ENCODE measurements around the gene C10orf62.
A peak's percentile ranks its signal among the peaks of the same experiment; 100 is the strongest.
"Not testable (repeated sequence)": the region's sequence is repeated elsewhere in the genome, so short reads cannot be mapped to it uniquely, and the experiment has no call there.

Gene C10orf62, protein sequence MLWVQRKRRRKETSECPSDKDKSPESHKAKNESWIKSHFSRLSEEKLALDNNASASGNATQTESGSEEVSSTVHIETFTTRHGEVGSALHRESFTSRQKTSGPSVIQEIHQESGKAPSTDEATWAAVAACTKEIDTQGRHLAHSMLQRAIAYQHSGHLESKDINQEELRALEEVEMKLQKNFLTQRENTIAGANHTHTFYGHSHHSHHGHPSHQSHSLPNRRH

DNA sequence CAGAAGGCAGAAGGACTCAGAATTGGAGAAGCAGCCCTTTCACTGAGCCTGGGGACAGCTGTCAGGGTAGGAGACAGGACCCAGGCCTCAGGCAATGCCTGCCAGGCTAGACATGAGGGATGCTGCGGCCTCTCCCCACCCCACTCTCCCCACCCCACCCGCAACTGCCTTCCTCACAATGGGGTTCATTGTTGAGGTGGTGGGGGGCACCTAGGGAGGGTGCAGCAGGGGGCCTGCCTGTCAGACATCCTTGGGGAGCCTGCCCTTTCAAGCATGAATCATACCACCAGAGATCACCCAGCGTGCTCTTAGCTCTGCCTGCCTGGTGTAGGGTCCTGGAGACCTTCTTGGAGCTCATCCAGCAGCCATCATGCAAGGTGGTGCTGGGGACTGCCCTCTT, at the start of gene C10orf62:
C10orf62 (plus strand) TSS at position 243 of the 400 bp plus-strand sequence. CDS start 177 bp downstream, outside the sequence.
- no peak for DNase-seq

DNA sequence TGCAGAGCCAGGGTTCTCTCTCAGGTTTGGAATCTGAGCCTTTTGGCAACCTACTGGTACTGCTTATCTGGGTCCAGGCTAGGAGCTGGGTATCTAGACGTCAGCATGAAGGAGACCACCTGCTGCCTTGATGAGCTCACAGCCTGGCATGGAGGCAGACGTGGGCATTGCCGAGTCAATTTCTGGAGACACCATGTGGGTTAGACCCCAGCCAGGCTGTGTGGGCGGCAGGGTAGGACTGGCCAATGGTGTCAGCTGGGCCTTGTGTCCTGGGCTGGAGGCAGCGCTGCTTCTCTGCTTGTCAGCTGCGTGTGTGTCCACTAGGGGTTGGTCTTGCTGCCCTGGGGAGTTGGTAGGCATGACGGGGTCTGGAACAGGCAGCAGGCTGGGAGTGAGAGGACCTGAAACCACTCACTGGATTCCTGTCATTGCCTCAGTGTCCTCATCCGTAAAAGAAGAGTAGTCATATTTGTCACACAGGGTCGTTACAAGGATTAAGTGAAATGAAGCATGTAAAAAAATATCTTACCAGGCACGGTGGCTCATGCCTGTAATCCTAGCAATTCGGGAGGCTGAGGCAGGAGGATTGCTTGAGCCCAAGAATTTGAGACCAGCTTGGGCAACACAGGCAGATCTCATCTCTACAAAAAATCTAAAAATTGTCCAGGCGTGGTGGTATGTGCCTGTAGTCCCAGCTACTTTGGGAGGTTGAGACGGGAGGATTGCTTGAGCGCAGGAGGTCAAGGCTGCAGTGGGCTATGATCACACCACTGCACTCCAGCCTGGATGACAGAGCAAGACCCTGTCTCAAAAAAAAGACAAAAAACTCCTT, 48.6 kb upstream of the C10orf62 start:
- DNase-seq: no peak

DNA sequence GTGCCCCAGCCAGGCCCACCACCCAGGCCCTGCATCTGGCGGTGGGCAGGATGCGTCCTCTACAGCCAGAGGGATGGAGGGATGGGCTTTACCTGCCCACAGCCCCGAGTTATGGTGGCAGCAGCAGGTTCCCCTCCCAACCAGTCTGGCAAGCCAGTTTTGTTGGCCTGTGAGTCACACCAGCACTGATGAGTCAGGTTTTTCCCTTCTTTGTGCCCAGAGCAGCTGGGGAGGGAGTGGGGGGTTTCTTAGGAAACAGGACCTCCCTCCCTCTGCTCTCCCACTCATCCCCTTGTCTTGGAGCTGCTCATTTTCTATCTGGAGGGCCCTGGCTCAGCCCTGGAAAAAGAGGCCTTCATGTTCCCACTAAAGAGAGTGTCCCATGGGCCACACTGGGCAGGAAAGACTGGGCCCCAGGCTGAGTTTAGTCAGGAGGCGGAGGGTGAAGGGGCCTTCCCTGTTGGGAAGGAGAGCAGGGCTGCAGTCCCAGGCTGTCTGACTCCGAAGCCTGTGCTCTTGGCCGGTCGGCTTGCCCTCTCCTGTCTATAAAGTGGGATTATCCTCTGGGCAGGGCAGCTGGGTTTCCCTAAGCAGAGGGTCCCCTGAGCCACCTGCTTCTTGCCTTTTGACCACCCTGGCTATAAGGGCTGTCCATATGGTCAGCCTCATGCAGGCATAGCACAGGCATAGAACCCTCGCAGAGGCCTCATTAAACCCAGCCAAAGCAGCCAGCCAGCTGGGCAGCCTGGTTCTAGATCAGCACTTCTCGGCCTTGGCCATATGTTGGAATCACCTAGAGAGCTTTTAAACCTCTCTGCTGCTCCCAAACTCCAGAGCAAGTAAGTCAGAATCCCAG, 47.1 kb upstream of the C10orf62 start:
- DNase-seq: no peak

DNA sequence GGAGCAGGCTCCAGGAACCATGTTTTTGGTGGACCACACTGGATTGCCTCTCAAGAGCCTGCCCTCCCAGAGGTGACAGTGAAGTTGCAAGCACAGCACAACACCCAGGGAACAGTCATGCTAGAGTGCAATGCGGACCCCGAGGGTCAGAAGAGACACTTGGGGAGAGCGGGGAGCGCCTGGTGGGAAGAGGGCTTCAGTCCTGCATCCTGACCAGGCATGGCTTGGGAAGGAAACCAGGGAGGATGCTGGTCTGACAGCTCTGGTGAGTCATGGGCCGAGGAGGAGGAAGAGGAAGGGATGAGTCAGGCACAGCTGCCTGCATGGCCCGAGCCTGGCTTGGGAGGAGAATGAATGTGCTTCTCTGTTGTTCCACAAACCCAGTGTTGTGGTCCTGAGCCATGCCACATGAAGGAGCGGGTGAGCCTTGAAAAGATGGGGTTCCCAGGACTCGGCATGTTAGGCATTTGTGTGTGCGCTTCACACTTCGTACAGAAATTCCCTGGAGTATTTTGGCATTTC, 46.4 kb upstream of the C10orf62 start:
- DNase-seq: peak; percentile 2

DNA sequence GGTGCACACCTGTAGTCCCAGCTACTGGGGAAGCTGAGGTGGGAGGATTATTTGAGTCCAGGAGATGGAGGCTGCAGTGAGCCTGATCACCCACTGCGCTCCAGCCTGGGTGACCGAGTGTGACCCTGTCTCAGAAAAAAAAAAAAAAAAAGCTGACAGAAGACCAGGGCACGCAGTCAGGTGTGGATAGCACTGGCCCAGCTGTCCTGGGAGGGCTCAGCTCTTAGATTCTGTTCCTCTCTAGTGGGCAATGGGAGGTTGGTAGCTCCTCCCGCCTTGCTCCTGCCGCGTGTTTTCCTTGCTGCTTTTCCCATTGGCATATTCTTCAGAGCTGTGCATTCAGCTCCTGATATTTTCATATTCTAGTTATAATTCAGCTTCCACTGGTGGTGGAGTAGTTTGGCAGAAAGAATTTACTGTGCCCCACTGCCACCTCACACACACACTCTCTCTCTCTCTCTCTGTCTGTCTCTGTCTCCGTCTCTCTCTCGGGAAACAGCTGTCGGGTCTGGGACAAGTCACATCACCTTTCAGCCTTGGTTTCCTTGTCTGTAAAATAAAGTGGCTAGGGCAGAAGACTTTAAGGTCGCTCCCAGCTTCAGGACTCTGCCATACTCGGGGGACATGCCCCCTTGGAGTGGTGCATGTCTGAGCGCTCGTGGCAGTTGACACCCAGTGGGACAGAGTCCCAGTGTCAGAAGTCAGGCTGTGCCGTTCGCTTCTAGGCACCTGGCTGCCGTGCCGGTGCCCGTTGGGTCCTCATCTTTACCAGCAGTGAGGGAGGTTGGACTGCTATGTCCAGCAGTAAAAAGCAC, 42.9 kb upstream of the C10orf62 start:
- no peak for DNase-seq

DNA sequence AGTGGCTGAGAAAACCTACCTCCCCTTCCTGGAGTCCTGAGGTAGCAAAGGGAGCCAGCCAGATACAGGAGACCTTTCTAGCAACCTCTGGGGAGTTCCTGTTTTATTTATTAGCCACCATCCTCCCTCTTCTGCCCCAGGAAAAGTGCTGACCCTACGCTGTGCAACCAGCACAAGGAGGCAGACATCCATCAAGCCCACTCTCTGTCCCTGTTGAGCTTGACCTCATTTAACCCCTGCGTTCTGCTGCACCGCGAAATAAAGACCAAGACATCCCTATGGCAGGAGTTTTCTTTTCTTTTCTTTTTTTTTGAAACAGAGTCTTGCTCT, 42.3 kb upstream of the C10orf62 start:
- no peak for DNase-seq

DNA sequence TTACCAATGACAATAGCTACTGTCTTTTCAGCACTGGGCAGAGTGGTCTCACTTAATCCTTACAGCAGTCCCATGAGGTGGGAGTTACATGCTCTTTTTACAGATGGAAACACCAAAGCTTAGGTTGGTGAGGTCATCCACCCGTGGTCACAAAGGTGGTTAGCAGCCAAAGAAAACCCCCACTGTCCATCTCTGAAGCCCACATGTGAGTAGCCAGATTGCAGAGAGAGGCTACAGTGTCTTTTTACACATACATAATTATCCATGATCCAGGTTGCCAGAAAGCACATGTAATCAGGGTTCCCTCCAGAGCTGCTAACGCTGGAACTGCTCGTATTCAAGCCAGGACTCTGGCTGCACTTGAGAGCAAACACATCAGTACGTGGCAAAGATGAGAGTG, 41.6 kb upstream of the C10orf62 start:
- no peak for DNase-seq

DNA sequence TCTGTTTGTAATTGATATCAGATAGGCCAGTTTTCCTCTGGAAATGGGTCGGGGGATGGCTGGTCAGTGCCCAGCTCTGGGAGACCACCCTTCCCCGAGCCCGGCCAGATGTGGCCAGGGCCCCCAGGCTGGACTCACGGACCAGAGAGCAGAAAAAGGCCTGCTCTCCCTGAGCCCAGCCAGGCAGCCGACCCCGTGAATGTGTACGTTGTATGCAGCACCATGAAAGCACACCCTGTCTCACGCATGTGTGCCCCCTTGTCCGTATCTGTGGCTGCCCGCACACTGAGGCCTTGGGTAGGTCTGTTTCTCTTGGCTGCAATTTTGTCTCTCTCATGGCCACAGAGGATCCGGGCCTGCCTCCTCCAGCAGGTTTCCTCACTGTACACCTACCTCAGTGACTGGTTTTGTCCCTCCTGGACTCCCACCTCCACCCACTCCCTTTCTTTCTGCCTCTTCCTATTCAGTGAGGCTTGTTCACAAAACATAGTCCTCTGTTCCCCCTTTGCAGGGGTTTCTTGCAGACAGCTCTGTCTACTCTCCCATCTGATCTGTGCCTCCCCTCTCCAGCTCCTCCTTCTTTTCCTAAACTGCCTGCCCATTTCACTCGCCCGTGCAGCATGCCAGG, 40.6 kb upstream of the C10orf62 start:
- no peak for DNase-seq

DNA sequence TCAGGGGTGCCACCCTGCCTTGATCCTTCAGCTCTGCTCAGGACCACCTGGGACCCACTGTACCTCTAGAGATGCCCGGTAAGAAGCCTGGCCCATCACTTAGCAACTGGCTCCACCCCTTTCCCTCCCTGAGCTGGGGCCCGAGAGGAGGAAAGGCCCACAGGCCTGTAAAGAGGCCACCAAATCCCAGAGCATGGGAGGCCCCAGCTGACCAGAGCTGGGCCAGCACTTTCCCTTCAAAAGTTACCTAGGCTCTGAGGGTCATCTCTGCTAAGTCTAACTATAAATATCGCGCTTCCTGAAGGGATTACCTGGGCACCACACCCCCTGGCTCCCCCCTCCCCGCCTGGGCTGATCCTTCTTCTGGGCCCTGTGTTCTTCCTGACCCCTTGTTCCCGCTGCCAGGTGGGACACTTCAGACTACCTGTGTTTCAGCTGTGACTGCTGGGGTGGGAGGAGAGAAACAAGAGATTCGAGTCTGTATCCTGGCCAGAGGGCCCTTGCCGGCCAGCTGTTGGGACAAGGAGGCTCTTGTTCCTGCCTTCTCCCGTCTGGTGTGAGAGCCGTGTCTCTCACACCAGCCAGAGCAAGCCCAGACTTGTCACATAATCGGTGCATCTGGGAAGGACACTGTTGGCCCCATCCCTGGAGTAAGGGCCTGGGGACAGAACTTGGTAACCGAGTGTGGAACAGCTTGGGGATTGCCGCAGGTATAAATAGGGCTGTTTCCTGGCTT, 39.8 kb upstream of the C10orf62 start:
- no peak for DNase-seq

DNA sequence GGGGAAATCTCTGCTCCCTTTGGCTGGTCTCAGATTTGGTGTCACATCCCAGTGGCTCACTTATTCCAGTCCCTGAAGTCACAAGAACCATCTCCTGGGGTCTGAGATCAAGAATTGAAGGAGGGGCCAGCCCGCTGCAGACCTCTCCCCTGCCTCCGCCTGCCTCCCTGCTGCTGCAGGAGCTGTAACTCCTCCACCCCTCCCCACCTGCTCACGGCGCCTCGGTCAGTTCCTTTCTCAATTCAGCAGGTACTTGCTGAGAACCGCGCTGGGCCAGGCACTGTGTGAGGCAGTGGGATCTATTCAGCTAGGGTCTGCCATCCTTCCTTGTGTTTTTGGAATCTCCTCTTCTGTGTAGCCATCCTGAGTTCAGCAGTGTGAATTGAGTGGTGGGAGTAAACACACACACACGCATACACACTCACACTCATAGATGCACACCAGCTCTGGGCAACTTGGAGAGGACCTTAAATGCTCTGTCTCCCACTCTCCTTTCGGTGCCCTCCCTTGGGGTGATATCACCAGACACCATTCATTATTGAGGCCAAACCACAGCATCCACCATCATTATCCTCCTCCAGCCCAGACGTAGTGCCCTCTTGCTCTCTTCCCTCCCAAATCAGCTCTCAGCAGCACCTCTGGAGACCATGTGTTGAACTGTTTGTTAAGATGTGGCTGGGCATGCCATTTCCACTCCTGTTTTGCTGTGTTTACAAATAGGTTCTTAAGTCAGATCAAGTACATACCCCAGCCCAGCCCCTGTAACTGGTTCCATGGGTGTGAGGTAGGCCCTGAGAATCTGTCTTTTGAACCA, 39.0 kb upstream of the C10orf62 start:
- no peak for DNase-seq

DNA sequence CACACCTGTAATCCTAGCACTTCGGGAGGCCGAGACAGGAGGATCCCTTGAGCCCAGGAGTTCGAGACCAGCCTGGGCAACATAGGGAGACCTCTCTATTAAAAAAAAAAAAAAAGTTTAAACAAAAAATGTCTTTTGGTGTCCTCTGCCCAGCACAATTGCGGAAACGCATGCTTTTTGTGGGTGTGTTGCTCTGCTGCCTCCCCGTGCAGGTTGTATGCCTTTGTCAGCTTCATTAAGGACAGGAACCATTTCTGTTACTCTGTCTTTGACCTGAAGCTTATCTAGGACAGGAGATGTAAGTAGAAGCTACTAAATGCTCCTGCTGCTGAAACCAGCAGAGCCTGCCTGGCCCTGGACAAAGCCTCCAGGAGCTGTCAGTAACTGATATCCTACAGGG, 38.2 kb upstream of the C10orf62 start:
- DNase-seq: no peak

DNA sequence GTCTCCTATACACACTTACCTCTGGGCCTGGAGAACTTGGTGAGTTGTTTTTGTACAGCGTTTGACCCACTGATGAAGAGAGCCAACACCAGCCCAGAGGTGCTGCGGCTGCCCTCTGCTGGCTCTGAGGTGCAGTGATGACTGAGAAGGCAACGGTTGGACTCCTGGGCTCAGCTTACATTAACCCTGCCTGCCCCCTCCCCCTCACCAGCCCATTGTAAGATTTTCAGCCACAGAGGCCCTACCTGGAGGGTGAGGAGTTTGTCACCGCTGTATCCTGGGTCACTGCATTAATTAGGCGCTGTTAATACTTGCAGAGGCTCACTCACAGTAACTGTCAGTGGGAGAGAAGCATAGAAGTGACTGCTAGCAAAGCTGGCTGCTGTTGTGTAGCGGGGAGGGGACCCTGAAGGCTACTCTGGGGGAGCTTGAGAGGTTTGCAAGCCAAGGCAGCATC, 35.9 kb upstream of the C10orf62 start:
- no peak for DNase-seq

DNA sequence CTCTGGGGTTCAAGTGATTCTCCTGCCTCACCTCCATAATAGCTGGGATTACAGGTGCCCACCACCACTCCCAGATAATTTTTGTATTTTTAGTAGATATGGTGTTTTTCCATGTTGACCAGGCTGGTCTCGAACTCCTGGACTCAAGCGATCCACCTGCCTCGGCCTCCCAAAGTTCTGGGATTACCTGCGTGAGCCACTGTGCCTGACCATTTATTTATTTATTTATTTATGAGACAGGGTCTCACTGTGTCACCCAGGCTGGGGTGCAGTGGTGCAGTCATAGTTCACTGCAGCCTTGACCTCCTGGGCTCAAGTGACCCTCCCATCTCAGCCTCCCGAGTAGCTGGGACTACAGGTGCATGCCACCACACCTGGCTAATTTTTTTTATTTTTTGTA, 35.2 kb upstream of the C10orf62 start:
- not testable (repeated sequence) for DNase-seq

DNA sequence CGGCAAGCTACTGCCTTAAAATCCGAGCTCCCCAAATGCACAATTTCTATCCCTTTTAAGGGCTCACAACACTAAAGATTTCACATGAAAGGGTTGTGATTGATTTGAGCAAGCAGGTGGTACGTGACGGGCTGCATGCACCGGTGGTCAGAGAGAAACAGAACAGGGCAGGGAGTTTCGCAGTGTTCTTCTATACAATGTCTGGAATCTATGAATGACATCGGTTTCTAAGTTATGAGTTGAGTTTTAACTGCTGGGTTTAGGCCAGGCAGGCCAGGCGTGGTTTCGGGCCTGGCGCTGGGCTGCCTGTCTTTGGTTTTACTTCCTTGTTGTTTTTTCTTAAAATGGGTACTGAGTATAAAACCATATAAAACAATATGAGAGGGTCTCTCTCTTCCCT, 34.0 kb upstream of the C10orf62 start:
- DNase-seq: not testable (repeated sequence)

DNA sequence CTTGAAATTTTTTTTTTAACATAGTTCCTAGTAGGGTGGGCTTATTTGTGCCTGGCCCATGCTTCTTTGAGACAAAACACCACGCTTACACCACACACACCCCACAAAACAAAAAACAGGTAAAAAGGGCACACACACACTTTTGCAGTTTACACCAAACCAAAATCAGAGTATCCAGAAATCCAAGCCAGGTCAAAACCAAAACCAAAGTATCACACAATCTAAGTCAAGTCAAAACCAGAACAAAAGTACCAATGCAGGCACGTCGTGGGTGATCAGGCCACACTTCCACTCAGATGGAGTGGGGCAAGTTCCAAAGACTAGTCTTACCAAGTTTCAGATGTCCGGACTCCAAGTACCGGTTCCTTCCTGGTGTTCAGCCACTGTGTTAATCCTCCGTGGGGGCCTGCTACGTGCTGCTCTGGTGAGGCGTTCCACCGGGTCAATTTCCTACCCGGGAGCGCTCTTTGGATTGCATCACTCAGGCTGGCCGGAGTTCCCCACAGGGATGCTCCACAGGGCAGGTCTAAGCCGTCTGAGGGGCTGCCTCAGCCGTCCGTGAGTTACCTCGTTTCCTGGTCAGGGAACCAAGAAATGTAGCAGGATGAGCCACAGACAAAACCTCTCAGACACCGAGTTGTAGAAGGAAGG, 28.7 kb upstream of the C10orf62 start:
- not testable (repeated sequence) for DNase-seq

DNA sequence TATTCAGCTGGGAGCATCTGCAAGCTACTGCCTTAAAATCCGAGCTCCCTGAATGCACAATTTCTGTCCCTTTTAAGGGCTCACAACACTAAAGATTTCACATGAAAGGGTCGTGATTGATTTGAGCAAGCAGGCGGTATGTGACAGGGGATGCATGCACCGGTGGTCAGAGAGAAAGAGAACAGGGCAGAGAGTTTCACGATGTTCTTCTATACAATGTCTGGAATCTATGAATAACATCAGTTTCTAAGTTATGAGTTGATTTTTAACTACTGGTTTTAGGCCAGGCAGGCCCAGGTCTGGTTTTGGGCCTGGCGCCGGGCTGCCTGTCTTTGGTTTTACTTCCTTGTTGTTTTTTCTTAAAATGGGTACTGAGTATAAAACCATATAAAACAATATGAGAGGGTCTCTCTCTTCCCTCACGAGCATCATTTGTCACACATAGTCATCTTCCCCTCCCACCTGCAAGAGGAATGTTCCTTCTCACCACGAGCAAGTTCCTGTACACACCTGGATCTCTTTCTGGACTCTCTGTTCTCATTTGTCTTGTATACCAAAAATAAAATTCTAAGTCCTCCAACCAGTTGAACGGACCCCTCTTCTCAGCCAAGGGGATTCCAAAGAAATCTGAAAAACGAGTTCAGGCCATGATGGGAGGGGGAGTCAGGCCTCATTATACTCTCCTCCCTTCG, 28.0 kb upstream of the C10orf62 start:
- DNase-seq: not testable (repeated sequence)

DNA sequence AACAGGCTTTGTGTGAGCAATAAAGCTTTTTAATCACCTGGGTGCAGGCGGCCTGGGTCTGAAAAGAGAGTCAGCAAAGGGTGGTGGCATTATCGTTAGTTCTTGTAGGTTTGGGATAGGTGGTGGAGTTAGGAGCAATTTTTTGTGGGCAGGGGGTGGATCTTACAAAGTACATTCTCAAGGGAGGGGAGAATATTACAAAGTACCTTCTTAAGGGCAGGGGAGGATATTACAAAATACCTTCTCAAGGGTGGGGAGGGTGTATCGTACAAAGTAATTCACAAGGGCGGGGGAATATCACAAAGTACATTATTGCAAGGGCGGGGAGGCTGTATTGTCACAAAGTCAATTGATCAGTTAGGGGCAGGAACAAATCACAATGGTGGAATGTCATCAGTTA, 27.2 kb upstream of the C10orf62 start:
- DNase-seq: not testable (repeated sequence)

DNA sequence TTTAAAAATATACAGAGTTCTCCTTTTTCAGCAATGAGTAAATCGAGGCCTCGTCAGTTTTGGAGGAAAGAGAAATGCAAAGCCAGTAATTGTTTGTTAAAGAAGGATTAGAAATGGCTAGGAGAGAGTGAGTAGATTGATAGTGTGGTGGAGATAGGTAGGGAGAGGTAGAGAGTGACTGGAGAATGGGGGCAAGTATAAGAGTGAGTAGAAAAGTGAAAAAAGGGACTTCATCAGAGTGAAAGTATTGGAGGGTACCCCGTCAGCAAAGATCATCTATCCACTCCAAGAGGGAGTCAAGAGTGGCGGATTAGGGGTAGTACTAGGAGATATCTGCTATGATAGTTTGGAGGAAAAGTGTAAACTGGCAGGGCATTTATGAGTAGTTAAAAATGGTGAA, 26.2 kb upstream of the C10orf62 start:
- no peak for DNase-seq

DNA sequence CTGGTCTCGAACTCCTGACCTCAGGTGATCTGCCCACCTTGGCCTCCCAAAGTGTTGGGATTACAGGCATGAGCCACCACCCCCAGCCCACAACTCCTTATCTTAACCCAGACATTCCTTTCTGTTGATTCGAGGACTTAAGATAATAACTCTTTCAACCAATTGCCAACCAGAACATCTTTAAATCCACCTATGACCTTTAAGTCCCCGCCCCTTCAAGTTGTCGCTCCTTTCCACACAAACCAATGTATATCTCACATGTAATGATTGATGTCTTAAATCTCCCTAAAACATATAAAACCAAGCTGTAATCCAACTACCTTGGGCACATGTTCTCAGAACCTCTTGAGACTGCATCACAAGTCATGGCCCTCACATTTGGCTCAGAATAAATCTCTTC, 24.7 kb upstream of the C10orf62 start:
- DNase-seq: no peak
